Right cardiac atrium (tissue), 5 donors: ENCODE data around the gene RASGRF2. TPM values are rescaled to one million over a fixed set of nuclear protein-coding genes. Genes with fewer than 3 reads are reported as not detected.
A peak's percentile ranks its signal among the peaks of the same experiment; 100 is the strongest.

ENCODE experiments used
- ATAC-seq, 2 donors: fragments of 200-7000 bp; cut with Tn5 transposase; one replicate each; pipeline versions ENCODE4 v1.8.0 to v1.9.1; 2020; ENCODE audit warnings: moderate library complexity in 2 of 2, mild to moderate bottlenecking in 1 of 2
- DNase-seq, 3 donors: peaks; one replicate each; pipeline ENCODE4 v3.0.0-alpha.2; 2020
- H3K27ac ChIP-seq: one replicate; pipeline ENCODE4 v1.5.1; 2013; ENCODE audit warnings: mild to moderate bottlenecking, low read length, control low read depth, moderate library complexity
- H3K27me3 ChIP-seq: one replicate; pipeline ENCODE4 v1.6.1; 2013; ENCODE audit not compliant: control insufficient read depth, insufficient read depth
- H3K4me1 ChIP-seq: one replicate; pipeline ENCODE4 v1.6.1; 2013; ENCODE audit warnings: low read length; ENCODE audit not compliant: control insufficient read depth, insufficient read depth
- H3K4me3 ChIP-seq: one replicate; pipeline ENCODE4 v1.5.1; 2013; ENCODE audit warnings: low read length, control low read depth
- H3K9me3 ChIP-seq: one replicate; pipeline ENCODE4 v1.6.1; 2013; ENCODE audit warnings: low read length; ENCODE audit not compliant: control insufficient read depth
- WGBS: extraction: QIAGEN DNeasy Blood & Tissue Kit; methylation state at CpG from one replicate; pipeline ENCODE4 v1.1.7; 2013; 5-methylcytosine and 5-hydroxymethylcytosine counted together
- intact Hi-C, 4 donors: fragments of 100-400 bp; cut with DNase I; formaldehyde crosslinking; loops; one replicate each; pipeline versions ENCODE4 v1.11.0 to v1.14.0; 2022 to 2023
- polyA plus RNA-seq: library from polyadenylated mRNA; stranded (reverse); fragments of 200-250 nt; gene quantifications from one replicate; pipeline ENCODE4 v1.2.3, GENCODE V29; 2013
- total RNA-seq, 4 donors: library from RNA; stranded (reverse); fragmentation: NEBNext Ultra II Directional; extraction: Animal tissue kit (Norgen Biotek cat#: 25700); gene quantifications; one replicate each; pipeline ENCODE4 v1.2.1, GENCODE V29; 2021
- donor health status: healthy with polysubstance abuse.
- donor health status: DM: no; HTN: yes; CAD: no.
- donor health status: DM: no; HTN: no; CAD: no.
- donor health status: DM: no; HTN: yes; CAD: no; lungs with severe emphysema.
- donor health status: DM: yes; HTN: yes; CAD: no.

RASGRF2 gene
- total and polyA plus RNA-seq, 5 donors: 2.7 to 5.0 (median 4.3) TPM

DNA sequence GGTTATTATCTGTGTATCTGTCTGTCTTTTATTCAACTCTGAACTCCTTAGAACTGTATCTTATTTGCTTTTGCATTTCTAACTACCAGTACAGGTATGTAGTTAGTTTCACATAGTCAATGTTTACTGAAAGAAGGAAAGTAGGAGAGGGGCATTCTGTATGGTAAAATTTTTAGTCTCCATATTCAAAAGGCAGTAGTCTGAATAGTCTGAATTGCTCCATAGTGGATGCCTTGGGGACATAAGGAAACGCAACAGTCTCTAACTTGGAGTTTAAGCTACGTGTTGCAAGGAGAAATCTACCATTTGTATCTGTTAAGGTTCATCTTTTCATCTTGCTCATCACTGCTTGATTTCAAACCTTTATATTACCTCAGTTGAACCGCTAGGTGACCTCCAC lies 26.2 kb downstream of the RASGRF2 start:
- intact Hi-C loops: no loop called here
- no peak for ATAC-seq
- H3K4me1 ChIP-seq: peaks cover 2% of the 10 kb centered on the region
- no peaks in the 10 kb centered on the region for H3K9me3 ChIP-seq
- no peak for DNase-seq
- 54% methylated on average over 3 of the region's 3 CpGs for WGBS
- H3K4me3 ChIP-seq: no peak overlapping the region
- no peaks in the 10 kb centered on the region for H3K27me3 ChIP-seq
- H3K27ac ChIP-seq: peak overlapping the region; percentile 48

DNA sequence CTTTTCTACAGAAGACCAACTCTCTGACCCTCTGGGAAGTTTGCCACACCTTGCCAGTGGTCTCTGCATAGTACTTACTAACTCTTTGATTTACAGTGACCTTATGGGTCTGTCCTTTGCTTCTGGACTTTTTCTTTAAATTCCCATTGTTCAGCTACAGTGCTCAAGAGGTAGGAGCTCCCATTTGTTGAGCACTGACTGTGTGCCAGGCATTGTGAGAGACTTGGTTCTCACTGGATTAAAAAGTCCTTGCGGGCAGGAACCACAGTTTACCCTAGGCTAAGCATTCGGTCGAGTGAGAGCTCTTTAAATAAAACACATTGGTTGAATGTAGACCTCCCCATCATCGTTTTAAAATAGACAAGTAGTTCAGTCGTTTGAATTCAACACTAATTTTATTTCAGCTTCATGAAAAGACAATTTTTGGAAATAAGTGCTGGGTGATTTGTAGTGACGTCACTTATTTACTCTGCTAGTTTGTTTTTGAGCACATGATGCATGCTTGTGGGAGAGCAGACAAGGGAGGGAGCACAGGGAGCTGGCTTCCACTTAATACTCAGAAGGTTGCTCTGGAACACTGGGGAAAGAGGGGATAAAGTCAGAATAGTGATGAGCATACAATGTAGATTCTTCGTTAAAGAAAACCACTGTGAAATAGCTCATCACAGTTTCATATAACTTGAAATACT lies 27.1 kb downstream of the RASGRF2 start:
- H3K4me3 ChIP-seq: no peak overlapping the region
- H3K27ac ChIP-seq: peak overlapping the region; percentile 61
- no peak for ATAC-seq
- WGBS: 61% methylated on average over 7 of the region's 7 CpGs
- no peak for DNase-seq
- H3K9me3 ChIP-seq: no peaks in the 10 kb centered on the region
- peaks cover 2% of the 10 kb centered on the region for H3K4me1 ChIP-seq
- no peaks in the 10 kb centered on the region for H3K27me3 ChIP-seq
- intact Hi-C loops: no loop called here

DNA sequence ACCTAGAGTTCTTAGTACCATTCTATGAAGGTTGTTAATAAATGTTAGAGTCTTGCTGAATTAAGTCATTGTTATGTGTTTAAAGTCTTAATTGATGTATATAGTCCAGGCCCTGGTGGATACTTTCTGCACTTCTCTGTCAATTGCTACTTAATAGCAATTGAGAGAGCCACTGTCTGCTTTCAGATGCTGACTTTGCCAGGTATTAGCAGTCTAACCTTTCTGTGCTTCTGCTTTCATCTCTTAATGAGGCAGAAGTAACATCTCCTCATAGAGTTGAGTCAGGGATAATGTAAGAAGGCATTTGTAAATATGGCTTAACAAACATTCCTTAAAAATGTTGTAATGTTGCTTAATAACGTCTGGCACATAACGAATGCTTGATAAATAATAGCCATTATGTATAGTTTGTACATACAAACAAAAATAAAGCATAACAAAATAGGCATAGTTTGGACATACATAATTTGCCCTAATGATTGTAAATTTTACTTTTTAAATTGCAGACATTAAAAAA lies 28.3 kb downstream of the RASGRF2 start:
- WGBS: 74% methylated on average over 2 of the region's 2 CpGs
- no peak overlapping the region for H3K4me3 ChIP-seq
- no peak for DNase-seq
- H3K4me1 ChIP-seq: peaks cover 2% of the 10 kb centered on the region
- no peak overlapping the region for H3K27ac ChIP-seq
- intact Hi-C loops: no loop called here
- H3K27me3 ChIP-seq: no peaks in the 10 kb centered on the region
- no peaks in the 10 kb centered on the region for H3K9me3 ChIP-seq
- ATAC-seq: no peak

DNA sequence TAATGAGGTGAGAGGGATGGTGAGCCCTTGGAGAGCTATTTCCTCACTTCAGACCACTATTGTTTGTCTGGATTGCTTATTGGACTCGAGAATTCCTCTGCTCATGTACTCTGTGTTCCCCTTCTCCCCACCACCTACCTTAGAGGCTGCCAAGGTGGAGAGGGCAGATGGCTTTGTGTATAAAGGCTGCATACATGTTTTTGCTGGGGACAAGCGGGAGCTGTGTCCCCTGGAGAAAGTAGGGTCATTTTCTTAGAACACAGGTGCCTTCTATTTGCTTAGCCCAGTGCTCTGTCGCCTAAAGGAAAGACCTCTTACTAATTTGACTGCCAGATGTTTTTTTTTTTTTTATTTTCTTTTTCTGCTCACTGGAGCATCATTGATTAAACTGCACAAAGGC lies 29.7 kb downstream of the RASGRF2 start:
- H3K4me1 ChIP-seq: peaks cover 2% of the 10 kb centered on the region
- H3K4me3 ChIP-seq: no peak overlapping the region
- no peaks in the 10 kb centered on the region for H3K27me3 ChIP-seq
- no peak overlapping the region for H3K27ac ChIP-seq
- intact Hi-C loops: no loop called here
- no peak for ATAC-seq
- no peaks in the 10 kb centered on the region for H3K9me3 ChIP-seq
- WGBS: 80% methylated on average over 3 of the region's 3 CpGs
- no peak for DNase-seq

DNA sequence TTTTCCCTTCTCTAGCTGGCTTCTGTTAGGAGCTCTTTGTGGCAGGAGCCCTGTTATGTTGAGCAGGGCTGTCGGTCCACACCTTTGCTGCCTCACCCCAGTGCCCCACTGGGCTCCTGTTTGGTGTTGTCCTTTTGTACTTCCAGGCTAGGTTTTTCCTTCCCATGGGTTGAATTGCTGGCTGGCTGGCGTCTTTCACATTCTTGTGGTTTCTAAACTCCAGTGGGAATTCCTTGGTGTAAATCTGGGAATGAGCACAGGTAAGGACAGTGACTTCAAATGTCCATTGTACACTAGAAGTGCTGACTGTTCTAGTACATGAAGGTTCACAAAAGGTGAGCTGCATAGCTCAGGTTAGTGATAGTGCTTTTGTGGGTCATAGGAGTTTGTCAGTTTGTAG lies 30.4 kb downstream of the RASGRF2 start:
- Histone ChIP-seq H3K9me3 (no peaks in the 10 kb centered on the region), H3K27me3 (no peaks in the 10 kb centered on the region), H3K4me1 (peaks cover 2% of the 10 kb centered on the region), H3K4me3 (no peak overlapping the region), H3K27ac (no peak overlapping the region)
- DNase-seq: no peak
- no peak for ATAC-seq
- intact Hi-C loops: no loop called here
- WGBS: 78% methylated on average over 2 of the region's 2 CpGs

DNA sequence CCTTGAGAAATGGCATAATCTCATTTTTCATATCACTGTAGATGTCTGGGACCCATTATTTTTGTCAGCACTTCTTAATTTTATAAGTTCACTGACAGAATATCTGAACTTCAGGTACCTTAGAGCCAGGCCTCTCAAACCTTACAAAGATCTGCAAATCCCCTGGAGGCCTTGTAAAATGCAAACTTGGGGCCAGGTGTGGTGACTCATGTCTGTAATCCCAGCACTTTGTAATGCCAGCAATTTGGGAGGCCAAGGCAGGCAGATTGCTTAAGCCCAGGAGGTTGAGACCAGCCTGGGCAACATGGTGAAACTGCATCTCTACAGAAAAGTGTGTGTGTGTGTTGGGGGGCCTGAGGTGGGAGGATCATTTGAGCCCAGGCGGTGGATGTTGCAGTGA lies 30.8 kb downstream of the RASGRF2 start:
- Histone ChIP-seq H3K27me3 (no peaks in the 10 kb centered on the region), H3K4me1 (peaks cover 2% of the 10 kb centered on the region), H3K9me3 (no peaks in the 10 kb centered on the region), H3K4me3 (no peak overlapping the region), H3K27ac (no peak overlapping the region)
- intact Hi-C loops: no loop called here
- ATAC-seq (no peak), DNase-seq (no peak)
- 82% methylated on average over 1 of the region's 1 CpG for WGBS

DNA sequence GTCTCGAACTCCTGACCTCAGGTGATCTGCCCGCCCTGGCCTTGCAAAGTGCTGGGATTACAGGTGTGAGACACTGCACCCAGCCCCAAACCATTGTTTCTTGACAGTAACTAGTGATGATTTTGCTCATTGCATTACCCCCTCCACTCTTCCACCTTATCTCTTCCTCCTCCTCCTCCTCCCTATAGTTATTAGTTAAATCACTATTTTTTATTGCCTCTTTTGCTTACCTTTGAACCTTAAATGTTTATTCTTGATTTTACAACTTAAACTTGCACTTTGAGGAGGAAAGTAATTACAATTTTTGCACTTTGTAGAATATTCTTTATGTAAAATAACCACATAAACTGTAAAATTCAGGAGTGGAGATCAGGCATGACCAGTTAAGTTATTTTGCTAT lies 35.7 kb downstream of the RASGRF2 start:
- no peak overlapping the region for H3K4me3 ChIP-seq

DNA sequence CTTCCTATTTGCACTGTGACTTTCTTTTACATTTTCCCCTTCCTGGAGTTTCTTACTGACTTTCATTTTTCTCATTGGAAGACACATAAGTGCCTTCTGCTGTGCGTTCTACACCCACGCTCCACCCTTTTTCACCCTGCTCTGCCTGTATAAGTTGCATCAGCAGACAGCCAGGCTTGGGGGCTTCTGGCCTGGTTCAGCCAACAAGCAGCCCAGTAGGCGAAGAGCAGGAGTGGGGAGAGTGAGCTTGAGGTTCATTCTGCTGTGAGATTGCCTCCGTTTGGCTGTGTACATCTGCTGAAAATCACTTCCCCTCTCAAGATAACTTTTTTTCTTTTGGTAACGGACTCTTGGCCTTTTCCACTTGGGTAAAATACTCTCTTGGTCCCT lies 38.4 kb downstream of the RASGRF2 start:
- intact Hi-C loops: no loop called here
- Histone ChIP-seq H3K27me3 (no peaks in the 10 kb centered on the region), H3K27ac (no peak overlapping the region), H3K4me3 (no peak overlapping the region), H3K9me3 (no peaks in the 10 kb centered on the region), H3K4me1 (no peaks in the 10 kb centered on the region)
- DNase-seq (no peak), ATAC-seq (no peak)
- 50% methylated on average over 5 of the region's 5 CpGs for WGBS

More for the DNA sequence above, 35.7 kb downstream of the RASGRF2 start:
- Histone ChIP-seq H3K27ac (no peak overlapping the region), H3K9me3 (no peaks in the 10 kb centered on the region), H3K27me3 (no peaks in the 10 kb centered on the region), H3K4me1 (no peaks in the 10 kb centered on the region)
- DNase-seq (no peak), ATAC-seq (no peak)
- intact Hi-C loops: no loop called here
- WGBS: 90% methylated on average over 2 of the region's 2 CpGs

DNA sequence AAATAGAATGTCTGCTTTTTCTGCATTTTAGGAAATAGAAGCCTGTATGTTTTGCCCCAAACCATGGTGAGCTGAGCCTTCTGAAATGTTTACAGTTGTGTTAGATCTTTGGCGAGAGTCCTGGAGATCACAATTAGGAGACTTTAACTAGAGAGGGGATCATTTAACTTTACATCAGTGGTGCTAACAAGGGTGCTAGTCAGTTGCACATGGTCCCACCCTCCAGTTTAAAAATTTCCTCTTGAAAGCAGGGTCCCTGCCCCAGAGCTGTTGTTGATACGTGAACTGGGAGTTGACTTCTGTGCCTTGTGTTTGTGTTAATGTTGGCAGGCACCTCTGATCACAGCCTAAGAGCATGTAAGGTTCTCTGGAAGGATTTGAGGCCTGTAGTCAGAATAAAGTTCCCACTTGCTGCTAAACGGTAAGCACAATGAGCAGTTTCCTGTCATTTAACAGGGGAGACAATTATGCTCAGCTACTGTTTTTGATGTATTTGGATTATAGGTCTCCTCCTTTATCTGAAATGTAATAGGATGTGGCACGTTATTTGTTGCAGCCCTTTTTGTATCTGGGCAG lies 43.7 kb downstream of the RASGRF2 start:
- Histone ChIP-seq H3K4me3 (no peak overlapping the region), H3K4me1 (peaks cover 3% of the 10 kb centered on the region), H3K27me3 (no peaks in the 10 kb centered on the region), H3K9me3 (no peaks in the 10 kb centered on the region), H3K27ac (peak overlapping the region; percentile 53)
- 55% methylated on average over 4 of the region's 4 CpGs for WGBS
- no peak for DNase-seq
- intact Hi-C loops: no loop called here
- ATAC-seq: peak in 1 of 2 donors; percentile 80

DNA sequence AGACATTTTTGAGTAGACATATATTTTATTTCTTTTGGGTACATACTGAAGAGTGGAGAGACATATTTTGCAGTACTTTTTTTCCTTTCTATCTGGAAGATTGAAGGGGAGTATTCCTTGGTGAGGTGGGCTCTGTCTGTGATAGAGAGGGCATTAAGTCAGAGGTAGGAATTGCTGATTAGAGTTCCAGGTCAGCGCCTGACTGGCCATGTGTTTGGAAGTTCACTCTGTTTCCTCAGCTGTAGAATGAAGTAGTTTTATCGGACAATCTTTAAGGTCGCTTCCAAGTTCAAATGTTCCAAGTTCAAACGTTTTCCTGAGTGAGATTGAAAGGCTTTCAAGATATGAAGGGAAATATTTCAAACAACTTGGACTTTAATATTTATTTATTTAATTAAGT lies 45.5 kb downstream of the RASGRF2 start:
- no peak overlapping the region for H3K4me3 ChIP-seq
- no peaks in the 10 kb centered on the region for H3K9me3 ChIP-seq
- WGBS: 62% methylated on average over 4 of the region's 4 CpGs
- H3K27ac ChIP-seq: no peak overlapping the region
- H3K4me1 ChIP-seq: peaks cover 3% of the 10 kb centered on the region
- DNase-seq: no peak
- no peak for ATAC-seq
- no peaks in the 10 kb centered on the region for H3K27me3 ChIP-seq
- intact Hi-C loops: no loop called here

DNA sequence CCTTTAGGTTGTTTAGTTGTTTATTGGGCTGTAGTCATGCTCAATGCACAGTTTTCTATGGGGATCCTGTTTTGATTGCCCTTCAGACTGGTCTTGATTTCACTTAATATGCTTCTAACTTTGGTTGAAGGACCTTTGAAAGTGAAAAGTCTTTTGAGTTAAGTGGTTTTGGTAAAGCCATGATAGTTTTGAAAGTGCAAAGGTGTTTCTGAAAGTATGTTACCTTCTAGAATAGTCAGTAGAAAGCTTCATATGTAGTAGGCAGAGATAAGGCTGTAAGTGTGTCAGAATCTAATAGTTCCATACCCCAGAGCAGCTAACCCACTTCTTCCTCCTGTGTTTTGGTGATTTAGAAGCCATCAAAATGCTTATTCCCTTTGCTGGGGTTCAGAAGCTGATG lies 46.1 kb downstream of the RASGRF2 start:
- Histone ChIP-seq H3K9me3 (no peaks in the 10 kb centered on the region), H3K27ac (no peak overlapping the region), H3K27me3 (no peaks in the 10 kb centered on the region), H3K4me1 (peaks cover 3% of the 10 kb centered on the region), H3K4me3 (no peak overlapping the region)
- ATAC-seq (no peak), DNase-seq (no peak)
- intact Hi-C loops: no loop called here
